Measurements from ENCODE around the gene GPR108.

DNA sequence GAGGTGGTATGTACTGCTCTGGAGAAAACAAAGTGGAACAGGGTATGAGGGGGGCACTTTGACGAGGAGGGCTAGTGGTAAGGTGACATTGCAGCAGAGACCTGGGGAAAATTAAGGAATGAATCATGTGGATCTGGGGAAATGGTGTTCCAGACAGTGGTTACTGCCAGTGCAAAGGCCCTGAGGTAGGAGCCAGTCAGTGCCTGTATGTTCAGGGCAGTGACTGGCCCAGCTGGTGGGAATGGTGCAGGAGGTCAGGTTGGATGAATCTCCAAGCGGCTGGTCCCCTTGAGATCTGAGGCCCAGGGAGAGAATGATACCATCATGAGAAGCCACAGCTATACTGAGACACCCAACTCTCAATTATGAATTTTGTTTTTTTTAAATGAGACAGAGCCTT is 40.1 kb upstream of the GPR108 start:
- TF ChIP-seq POLR2A (IDR thresholded peaks at IDR 0.05; ENCODE audit: low read depth, low read length) (no peak), POLR2AphosphoS5 (IDR thresholded peaks at IDR 0.05; ENCODE audit: low read depth, low read length) (no peak)
